Natural killer cell (primary cell): ENCODE results near the gene MRPL33. TPM values are rescaled to one million over a fixed set of nuclear protein-coding genes. Genes with fewer than 3 reads are reported as not detected.

Experiments
- ATAC-seq, 3 donors: fragments of 150-1000 bp in 2 of 3; fragments of 200-7000 bp in 1 of 3; cut with Tn5 transposase; 1 replicate in 1 of 3; 2 replicates in 2 of 3; pipeline ENCODE4 v1.10.0; 2021; ENCODE audit warnings: mild to moderate bottlenecking in 2 of 3, moderate library complexity in 2 of 3
- DNase-seq, 2 donors: peaks; one replicate each; pipeline versions ENCODE4 v3.0.0 to v3.0.0-alpha.2; 2013 to 2021; ENCODE audit warnings: mixed read lengths in 1 of 2
- H3K27ac ChIP-seq: one replicate; pipeline ENCODE4 v1.5.1; 2013; ENCODE audit warnings: mild to moderate bottlenecking, low read length
- H3K27me3 ChIP-seq: one replicate; pipeline ENCODE4 v1.6.1; 2013; ENCODE audit warnings: low read length; ENCODE audit not compliant: control insufficient read depth, insufficient read depth
- H3K36me3 ChIP-seq: one replicate; pipeline ENCODE4 v1.6.1; 2013; ENCODE audit warnings: low read length; ENCODE audit not compliant: control insufficient read depth, insufficient read depth
- H3K4me1 ChIP-seq: one replicate; pipeline ENCODE4 v1.6.1; 2013; ENCODE audit warnings: low read length; ENCODE audit not compliant: control insufficient read depth, insufficient read depth
- H3K4me3 ChIP-seq: one replicate; pipeline ENCODE4 v1.5.1; 2013; ENCODE audit warnings: low read length
- H3K9me3 ChIP-seq: one replicate; pipeline ENCODE4 v1.6.1; 2013; ENCODE audit warnings: low read length; ENCODE audit not compliant: control insufficient read depth, insufficient read depth
- H3K27ac Mint-ChIP-seq, 2 donors: one replicate each; pipeline ENCODE4 v1.8.0; 2022; ENCODE audit warnings: mild to moderate bottlenecking in 2 of 2, mixed read lengths in 2 of 2, moderate library complexity in 1 of 2
- H3K27me3 Mint-ChIP-seq, 2 donors: one replicate each; pipeline ENCODE4 v1.8.0; 2022; ENCODE audit warnings: low read depth in 2 of 2, mixed read lengths in 2 of 2
- H3K36me3 Mint-ChIP-seq: one replicate; pipeline ENCODE4 v1.8.0; 2022; ENCODE audit warnings: mixed read lengths
- H3K4me1 Mint-ChIP-seq, 2 donors: one replicate each; pipeline ENCODE4 v1.8.0; 2022; ENCODE audit warnings: mixed read lengths in 2 of 2
- H3K4me3 Mint-ChIP-seq: one replicate; pipeline ENCODE4 v1.8.0; 2022; ENCODE audit warnings: mild to moderate bottlenecking, moderate library complexity, mixed read lengths
- H3K9me3 Mint-ChIP-seq, 2 donors: one replicate each; pipeline ENCODE4 v1.8.0; 2022; ENCODE audit warnings: mixed read lengths in 2 of 2
- CTCF ChIP-seq: fragments of 200-600 bp; IDR thresholded peaks from one replicate; pipeline ENCODE4 v1.8.0; 2022; ENCODE audit warnings: antibody characterized with exemption
- WGBS: methylation state at CpG from one replicate; pipeline ENCODE4 v1.1.7; 2013; ENCODE audit warnings: missing lambda C conversion rate; ENCODE audit not compliant: insufficient coverage; 5-methylcytosine and 5-hydroxymethylcytosine counted together
- intact Hi-C: fragments of 100-400 bp; cut with micrococcal nuclease; formaldehyde crosslinking; loops from one replicate; pipeline ENCODE4 v1.14.2; 2022
- total RNA-seq, 4 donors: library from RNA; stranded (reverse); fragments of 120-200 nt in 1 of 4; gene quantifications; one replicate each; pipeline versions ENCODE4 v1.2.3 to v1.2.4, GENCODE V29; 2013 to 2022

Gene MRPL33
- total RNA-seq, 3 donors from 2014 or later (not counting 1 experiment from before 2014, with no cell fraction given): 21.5 to 28.5 (median 27.3) TPM

DNA sequence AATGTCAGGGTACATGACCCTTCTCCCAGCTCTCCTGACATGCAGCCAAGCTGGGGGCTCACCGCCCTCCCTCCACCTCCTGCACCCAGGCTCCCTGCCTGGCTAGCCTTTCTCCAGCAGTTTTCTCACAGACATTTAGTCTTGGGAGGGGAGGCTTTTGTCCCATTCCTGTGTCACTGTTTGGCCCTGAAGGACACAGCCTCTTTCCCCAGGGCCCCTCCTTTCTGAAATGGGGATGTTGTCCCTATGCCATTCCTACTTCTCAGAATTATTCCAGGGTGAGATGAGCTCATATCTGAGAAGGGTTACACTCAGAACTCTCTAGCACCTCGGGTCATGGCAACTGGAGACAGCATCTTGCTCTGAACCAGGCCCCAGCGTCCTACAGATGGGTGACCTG, 47.3 kb upstream of the MRPL33 start:
- H3K27ac ChIP-seq: no peak overlapping the region
- intact Hi-C loops: no loop called here
- no peak for ATAC-seq

GRCh38 chr2:27724905-27725701, 46.4 kb upstream of the MRPL33 start:
- Mint-ChIP-seq H3K9me3 (no peaks in the 10 kb centered on the region), H3K4me1 (peaks cover 0 to 8% of the 10 kb centered on the region in 2 donors), H3K4me3 (no peak overlapping the region), H3K27me3 (peaks cover 5 to 7% of the 10 kb centered on the region in 2 donors), H3K36me3 (no peaks in the 10 kb centered on the region), H3K27ac (no peak overlapping the region)
- Histone ChIP-seq H3K9me3 (no peaks in the 10 kb centered on the region), H3K4me3 (no peak overlapping the region), H3K36me3 (no peaks in the 10 kb centered on the region), H3K27me3 (no peaks in the 10 kb centered on the region), H3K27ac (no peak overlapping the region), H3K4me1 (peaks cover 8% of the 10 kb centered on the region)
- WGBS: 93% methylated on average over 5 of the region's 5 CpGs
- TF ChIP-seq CTCF: no peak
- ATAC-seq (no peak), DNase-seq (no peak)
- intact Hi-C loops: no loop called here

More for the DNA sequence above, 47.3 kb upstream of the MRPL33 start:
- no peaks in the 10 kb centered on the region for H3K27me3 ChIP-seq
- Mint-ChIP-seq H3K36me3 (no peaks in the 10 kb centered on the region), H3K27me3 (peaks cover 5 to 7% of the 10 kb centered on the region in 2 donors), H3K9me3 (no peaks in the 10 kb centered on the region), H3K27ac (no peak overlapping the region), H3K4me1 (peaks cover 0 to 8% of the 10 kb centered on the region in 2 donors), H3K4me3 (no peak overlapping the region)
- no peaks in the 10 kb centered on the region for H3K9me3 ChIP-seq
- no peaks in the 10 kb centered on the region for H3K36me3 ChIP-seq
- WGBS: 79% methylated on average over 3 of the region's 3 CpGs
- DNase-seq: no peak
- no peak for TF ChIP-seq CTCF
- peaks cover 8% of the 10 kb centered on the region for H3K4me1 ChIP-seq
- no peak overlapping the region for H3K4me3 ChIP-seq

DNA sequence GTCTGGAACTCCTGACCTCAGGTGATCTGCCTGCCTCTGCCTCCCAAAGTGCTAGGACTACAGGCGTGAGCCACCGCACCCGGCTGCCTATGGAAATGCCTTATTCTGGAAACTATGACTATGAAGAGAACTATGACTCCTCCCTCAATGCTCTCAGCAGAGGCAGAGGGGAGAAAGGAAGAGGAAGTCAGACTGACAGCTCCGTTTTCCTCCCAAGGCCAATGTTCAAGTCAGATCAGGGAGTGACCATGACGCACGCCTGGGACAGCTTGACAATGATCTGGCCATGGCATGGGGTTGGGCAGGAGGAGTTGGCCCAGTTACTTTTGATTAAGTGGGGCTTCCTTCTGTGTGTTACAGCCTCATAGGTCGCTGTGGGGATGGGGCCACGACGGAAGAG, 44.3 kb upstream of the MRPL33 start:
- no peaks in the 10 kb centered on the region for H3K27me3 Mint-ChIP-seq
- H3K27ac Mint-ChIP-seq: no peak overlapping the region

More for the DNA sequence above, 44.3 kb upstream of the MRPL33 start:
- Histone ChIP-seq H3K4me1 (no peaks in the 10 kb centered on the region), H3K27me3 (no peaks in the 10 kb centered on the region), H3K27ac (no peak overlapping the region), H3K4me3 (no peak overlapping the region), H3K9me3 (no peaks in the 10 kb centered on the region), H3K36me3 (no peaks in the 10 kb centered on the region)
- Mint-ChIP-seq H3K9me3 (no peaks in the 10 kb centered on the region), H3K4me3 (no peak overlapping the region), H3K4me1 (peaks cover 0 to 8% of the 10 kb centered on the region in 2 donors), H3K36me3 (no peaks in the 10 kb centered on the region)
- WGBS: 88% methylated on average over 9 of the region's 9 CpGs
- no peak for TF ChIP-seq CTCF
- no peak for ATAC-seq
- intact Hi-C loops: no loop called here
- peak in 1 of 2 donors; percentile 2 for DNase-seq
